Trophoblast cell (in vitro differentiated cells and primary cell): ENCODE data around the gene CSH1.
"Not testable (repeated sequence)": the region's sequence is repeated elsewhere in the genome, so short reads cannot be mapped to it uniquely, and the experiment has no call there.

Experiments
- DNase-seq, 2 donors: peaks; one replicate each; pipeline ENCODE4 v3.0.0-alpha.2; 2016
- H2AFZ ChIP-seq: 2 replicates; pipeline ENCODE4 v1.6.1; 2013; ENCODE audit warnings: low read length, moderate library complexity, mild to moderate bottlenecking; ENCODE audit not compliant: insufficient read depth, poor library complexity
- H2AK5ac ChIP-seq: 2 replicates; pipeline ENCODE4 v1.6.1; 2013; ENCODE audit warnings: mild to moderate bottlenecking, low read length
- H2BK120ac ChIP-seq: 2 replicates; pipeline ENCODE4 v1.6.1; 2013; ENCODE audit warnings: low read length, mild to moderate bottlenecking, moderate library complexity; ENCODE audit not compliant: insufficient read depth, poor library complexity
- H2BK12ac ChIP-seq: 2 replicates; pipeline ENCODE4 v1.6.1; 2013; ENCODE audit warnings: mild to moderate bottlenecking, low read length, moderate library complexity
- H2BK5ac ChIP-seq: 2 replicates; pipeline ENCODE4 v1.6.1; 2013; ENCODE audit warnings: low read length, low read depth, moderate library complexity, mild to moderate bottlenecking; ENCODE audit not compliant: poor library complexity
- H3K14ac ChIP-seq: 2 replicates; pipeline ENCODE4 v1.6.1; 2013; ENCODE audit warnings: mild to moderate bottlenecking, low read length
- H3K18ac ChIP-seq: 2 replicates; pipeline ENCODE4 v1.6.1; 2013; ENCODE audit warnings: mild to moderate bottlenecking, low read length
- H3K23ac ChIP-seq: 2 replicates; pipeline ENCODE4 v1.6.1; 2013; ENCODE audit warnings: low read length
- H3K27ac ChIP-seq: 2 replicates; pipeline ENCODE4 v1.5.1; 2013; ENCODE audit warnings: low read depth, mild to moderate bottlenecking, inconsistent platforms, low read length, moderate library complexity
- H3K27me3 ChIP-seq: 2 replicates; pipeline ENCODE4 v1.6.1; 2013; ENCODE audit warnings: inconsistent platforms, mild to moderate bottlenecking, low read length, moderate library complexity; ENCODE audit not compliant: insufficient read depth
- H3K36me3 ChIP-seq, 2 experiments: 1 replicate in 1 of 2; 2 replicates in 1 of 2; pipeline ENCODE4 v1.6.1; 2013; ENCODE audit warnings: low read length in 2 of 2, mild to moderate bottlenecking in 2 of 2, moderate library complexity in 1 of 2; ENCODE audit not compliant: insufficient read depth in 2 of 2, control insufficient read depth in 1 of 2
- H3K4ac ChIP-seq: 2 replicates; pipeline ENCODE4 v1.6.1; 2013; ENCODE audit warnings: low read depth, mild to moderate bottlenecking, low read length, moderate library complexity
- H3K4me1 ChIP-seq, 2 experiments: 1 replicate in 1 of 2; 2 replicates in 1 of 2; pipeline ENCODE4 v1.6.1; 2013; ENCODE audit warnings: low read length in 2 of 2, mild to moderate bottlenecking in 2 of 2, moderate library complexity in 1 of 2; ENCODE audit not compliant: insufficient read depth in 2 of 2, control insufficient read depth in 1 of 2
- H3K4me2 ChIP-seq: 2 replicates; pipeline ENCODE4 v1.6.1; 2013; ENCODE audit warnings: inconsistent platforms, mild to moderate bottlenecking, low read length, moderate library complexity
- H3K4me3 ChIP-seq: 2 replicates; pipeline ENCODE4 v1.5.1; 2013; ENCODE audit warnings: mild to moderate bottlenecking, low read depth, low read length, inconsistent platforms
- H3K79me1 ChIP-seq: one replicate; pipeline ENCODE4 v1.6.1; 2013; ENCODE audit warnings: low read length
- H3K79me2 ChIP-seq: 2 replicates; pipeline ENCODE4 v1.6.1; 2013; ENCODE audit warnings: low read length, mild to moderate bottlenecking; ENCODE audit not compliant: control insufficient read depth, insufficient read depth, poor library complexity
- H3K9ac ChIP-seq: 2 replicates; pipeline ENCODE4 v1.6.1; 2013; ENCODE audit warnings: mild to moderate bottlenecking, low read length
- H3K9me3 ChIP-seq: 2 replicates; pipeline ENCODE4 v1.6.1; 2013; ENCODE audit warnings: low read depth, mild to moderate bottlenecking, control low read depth, inconsistent platforms, low read length; ENCODE audit not compliant: insufficient read depth
- H4K12ac ChIP-seq: 2 replicates; pipeline ENCODE4 v1.6.1; 2013; ENCODE audit warnings: low read depth, mild to moderate bottlenecking, low read length, moderate library complexity
- H4K8ac ChIP-seq: 2 replicates; pipeline ENCODE4 v1.6.1; 2013; ENCODE audit warnings: low read depth, mild to moderate bottlenecking, low read length, moderate library complexity
- H4K91ac ChIP-seq: one replicate; pipeline ENCODE4 v1.6.1; 2013; ENCODE audit warnings: low read depth, mild to moderate bottlenecking, low read length, moderate library complexity
- WGBS: extraction: QIAGEN DNeasy Blood & Tissue Kit; methylation state at CpG from one replicate; pipeline ENCODE4 v1.1.7; 2013; ENCODE audit warnings: missing lambda C conversion rate; ENCODE audit not compliant: insufficient read length, insufficient coverage; ENCODE audit errors: extremely low coverage; 5-methylcytosine and 5-hydroxymethylcytosine counted together

Gene CSH1

GRCh38 chr17:63871646-63872365 is 24.6 kb downstream of the CSH1 start:
- not testable (repeated sequence) for H3K18ac ChIP-seq, H3K9me3 ChIP-seq, H2AK5ac ChIP-seq, H3K9ac ChIP-seq, H3K23ac ChIP-seq, H3K14ac ChIP-seq, H3K4me3 ChIP-seq, H4K8ac ChIP-seq, H3K4me1 ChIP-seq, H3K36me3 ChIP-seq, H2BK120ac ChIP-seq, H2BK12ac ChIP-seq, H3K27ac ChIP-seq, H3K4me2 ChIP-seq, H4K91ac ChIP-seq, H3K79me2 ChIP-seq, H2AFZ ChIP-seq, H3K27me3 ChIP-seq, H3K79me1 ChIP-seq, H3K4ac ChIP-seq, H4K12ac ChIP-seq, H2BK5ac ChIP-seq
- DNase-seq, result peak in 1 of 2 donors; percentile 42
- no CpG with 5 or more reads among the region's 15 CpGs for WGBS

- not testable (repeated sequence) for H4K8ac ChIP-seq, H2BK5ac ChIP-seq, H3K36me3 ChIP-seq, H3K4me2 ChIP-seq, H3K14ac ChIP-seq, H2BK12ac ChIP-seq, H3K27ac ChIP-seq, H4K12ac ChIP-seq, H3K27me3 ChIP-seq, H3K18ac ChIP-seq, H3K23ac ChIP-seq, H2BK120ac ChIP-seq, H3K9me3 ChIP-seq, H2AK5ac ChIP-seq, H3K4me3 ChIP-seq, H3K4ac ChIP-seq, H3K79me2 ChIP-seq, H3K79me1 ChIP-seq, H3K4me1 ChIP-seq, H4K91ac ChIP-seq, H2AFZ ChIP-seq, DNase-seq, H3K9ac ChIP-seq
- no CpG with 5 or more reads among the region's 4 CpGs for WGBS
Observed at GRCh38 chr17:63870292-63870665, 26.1 kb downstream of the CSH1 start.

GRCh38 chr17:63869491-63870291 is 26.7 kb downstream of the CSH1 start:
- not testable (repeated sequence) for H4K12ac ChIP-seq, H3K4me3 ChIP-seq, H3K4me2 ChIP-seq, H4K8ac ChIP-seq, H3K79me2 ChIP-seq, H3K14ac ChIP-seq, H2AFZ ChIP-seq, H3K23ac ChIP-seq, H2BK5ac ChIP-seq, H3K9ac ChIP-seq, H2BK120ac ChIP-seq, H2AK5ac ChIP-seq, H3K18ac ChIP-seq, H3K36me3 ChIP-seq, H3K4ac ChIP-seq, H3K27me3 ChIP-seq, H3K79me1 ChIP-seq, H4K91ac ChIP-seq, H3K9me3 ChIP-seq, H2BK12ac ChIP-seq, H3K27ac ChIP-seq, H3K4me1 ChIP-seq
- WGBS, result no CpG with 5 or more reads among the region's 9 CpGs
- DNase-seq, result peak; percentile 66 to 90

GRCh38 chr17:63866625-63867024 is 29.7 kb downstream of the CSH1 start:
- not testable (repeated sequence) for H3K4me2 ChIP-seq, H3K27ac ChIP-seq, H3K4me3 ChIP-seq, H2AK5ac ChIP-seq, H2BK120ac ChIP-seq, H3K79me1 ChIP-seq, H3K27me3 ChIP-seq, H3K36me3 ChIP-seq, H4K12ac ChIP-seq, H4K8ac ChIP-seq, H2BK12ac ChIP-seq, H4K91ac ChIP-seq, H3K14ac ChIP-seq, H3K18ac ChIP-seq, H3K79me2 ChIP-seq, H3K4ac ChIP-seq, H3K9me3 ChIP-seq, H3K23ac ChIP-seq, H2AFZ ChIP-seq, H3K9ac ChIP-seq, H2BK5ac ChIP-seq, H3K4me1 ChIP-seq
- WGBS, result no CpG with 5 or more reads among the region's 7 CpGs
- peak in 1 of 2 donors; percentile 30 for DNase-seq
